IMR-90 (cell line): ENCODE data around the gene TSSC4. TPM values are rescaled to one million over a fixed set of nuclear protein-coding genes. Genes with fewer than 3 reads are reported as not detected.

Experiments
- BHLHE40 ChIP-seq: fragments of 150-350 bp; IDR thresholded peaks from 2 replicates; pipeline ENCODE4 v1.6.1; 2016; ENCODE audit warnings: mild to moderate bottlenecking, low read depth, low read length
- MXI1 ChIP-seq: IDR thresholded peaks from 2 replicates; pipeline ENCODE4 v1.6.1; 2012; ENCODE audit warnings: low read depth, mild to moderate bottlenecking, low read length, moderate library complexity, borderline replicate concordance
- NFE2L2 ChIP-seq: fragments of 150-350 bp; IDR thresholded peaks from 2 replicates; pipeline ENCODE4 v1.6.1; 2016; ENCODE audit warnings: low read depth, mild to moderate bottlenecking, low read length
- polyA plus RNA-seq, 3 experiments: library from polyadenylated mRNA; depleted of rRNA; stranded (reverse); fragments of >200 nt; gene quantifications; 2 replicates each; pipeline ENCODE4 v1.2.3, GENCODE V29; 2012; ENCODE audit warnings: low replicate concordance in 1 of 3
- total RNA-seq: library from RNA; depleted of rRNA; stranded (reverse); fragments of >200 nt; gene quantifications from 2 replicates; pipeline ENCODE4 v1.2.3, GENCODE V29; 2012
- TF ChIP-seq, protein P1 (sequence below): fragments of 150-350 bp; IDR thresholded peaks from 2 replicates; pipeline ENCODE4 v1.6.1; 2016; ENCODE audit warnings: low read depth, mild to moderate bottlenecking, low read length, moderate library complexity, borderline replicate concordance

Gene TSSC4
- total and polyA plus RNA-seq, 2 of the 4 experiments (the other 2 are of a cell fraction) = 34.9 to 40.0 TPM

DNA sequence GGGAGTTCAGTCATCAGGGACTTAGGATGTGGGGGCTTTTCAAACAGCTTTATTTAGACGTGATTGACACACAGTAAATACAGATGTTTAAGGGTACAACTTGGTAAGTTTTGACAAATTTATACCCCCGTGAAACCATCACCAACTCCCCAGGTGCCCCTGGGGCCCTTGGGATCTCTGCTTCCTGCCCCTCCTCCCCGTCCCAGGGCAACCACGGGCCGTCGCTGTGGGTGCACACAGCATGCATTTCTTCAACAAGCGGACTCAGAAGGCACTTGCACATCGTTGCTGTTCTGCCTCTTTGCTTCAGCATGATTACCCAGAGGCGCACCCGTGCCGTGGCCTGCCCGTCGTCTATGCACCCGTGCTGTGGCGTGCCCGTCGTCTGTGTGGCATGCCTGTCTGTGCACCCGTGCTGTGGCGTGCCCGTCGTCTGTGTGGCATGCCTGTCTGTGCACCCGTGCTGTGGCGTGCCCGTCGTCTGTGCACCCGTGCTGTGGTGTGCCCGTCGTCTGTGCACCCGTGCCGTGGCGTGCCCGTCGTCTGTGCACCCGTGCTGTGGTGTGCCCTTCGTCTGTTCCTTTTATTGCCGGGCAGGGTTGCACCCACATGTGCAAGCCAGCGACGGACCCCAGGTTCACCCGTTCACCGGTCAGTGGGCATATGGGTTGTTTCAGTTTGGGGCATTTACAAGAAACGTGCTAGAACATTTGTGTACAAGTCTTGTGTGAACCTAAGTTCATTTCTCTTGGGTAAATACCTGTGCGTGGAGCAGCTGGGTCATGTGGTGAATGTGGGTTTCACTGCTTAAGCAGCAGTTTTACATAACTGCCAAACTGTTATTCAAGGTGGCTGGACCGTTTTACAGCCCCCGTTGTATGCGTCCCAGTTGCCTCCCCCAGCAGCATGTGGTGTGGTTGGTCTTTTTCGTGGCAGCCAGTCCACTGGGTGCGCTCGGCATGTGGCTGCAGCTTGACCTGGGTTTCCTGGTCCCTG is 15.1 kb upstream of the TSSC4 start (continued):
- no peak for TF ChIP-seq BHLHE40
- TF ChIP-seq, protein P1, sequence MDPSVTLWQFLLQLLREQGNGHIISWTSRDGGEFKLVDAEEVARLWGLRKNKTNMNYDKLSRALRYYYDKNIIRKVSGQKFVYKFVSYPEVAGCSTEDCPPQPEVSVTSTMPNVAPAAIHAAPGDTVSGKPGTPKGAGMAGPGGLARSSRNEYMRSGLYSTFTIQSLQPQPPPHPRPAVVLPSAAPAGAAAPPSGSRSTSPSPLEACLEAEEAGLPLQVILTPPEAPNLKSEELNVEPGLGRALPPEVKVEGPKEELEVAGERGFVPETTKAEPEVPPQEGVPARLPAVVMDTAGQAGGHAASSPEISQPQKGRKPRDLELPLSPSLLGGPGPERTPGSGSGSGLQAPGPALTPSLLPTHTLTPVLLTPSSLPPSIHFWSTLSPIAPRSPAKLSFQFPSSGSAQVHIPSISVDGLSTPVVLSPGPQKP = no peak
- no peak for TF ChIP-seq NFE2L2
- no peak for TF ChIP-seq MXI1
